Loucy (cell line): ENCODE measurements around the gene ZNF438.

Experiments
- H2AFZ ChIP-seq: fragments of 200-600 bp; sonication (generic); 2 replicates; pipeline ENCODE4 v1.6.0; 2016; ENCODE audit warnings: antibody characterized with exemption, mild to moderate bottlenecking, low read length, moderate library complexity
- H3F3A ChIP-seq: fragments of 200-600 bp; 2 replicates; pipeline ENCODE4 v1.6.0; 2016; ENCODE audit warnings: antibody characterized with exemption, low read depth, mild to moderate bottlenecking
- H3K27me3 ChIP-seq: fragments of 200-600 bp; sonication (generic); 2 replicates; pipeline ENCODE4 v1.6.1; 2014; ENCODE audit warnings: low read length, mild to moderate bottlenecking; ENCODE audit not compliant: insufficient read depth, poor library complexity, severe bottlenecking
- H3K36me3 ChIP-seq: fragments of 200-600 bp; sonication (generic); 2 replicates; pipeline ENCODE4 v1.6.1; 2016; ENCODE audit warnings: low read length; ENCODE audit not compliant: insufficient read depth
- H3K4me1 ChIP-seq: fragments of 200-600 bp; sonication (generic); 2 replicates; pipeline ENCODE4 v1.5.1; 2014; ENCODE audit warnings: low read length, mild to moderate bottlenecking; ENCODE audit not compliant: insufficient read depth, poor library complexity, severe bottlenecking
- H3K4me2 ChIP-seq: fragments of 200-600 bp; sonication (generic); 2 replicates; pipeline ENCODE4 v1.6.0; 2014; ENCODE audit warnings: antibody characterized with exemption, low read length, low read depth, mild to moderate bottlenecking; ENCODE audit not compliant: poor library complexity, severe bottlenecking
- H3K4me3 ChIP-seq: fragments of 200-600 bp; sonication (generic); 2 replicates; pipeline ENCODE4 v1.5.1; 2014; ENCODE audit warnings: low read length, mild to moderate bottlenecking, mixed read lengths; ENCODE audit not compliant: poor library complexity, severe bottlenecking
- H3K79me2 ChIP-seq: fragments of 200-600 bp; sonication (generic); 2 replicates; pipeline ENCODE4 v1.6.1; 2014; ENCODE audit warnings: low read length; ENCODE audit not compliant: insufficient read depth
- H3K9ac ChIP-seq: fragments of 200-600 bp; sonication (generic); 2 replicates; pipeline ENCODE4 v1.6.0; 2014; ENCODE audit warnings: mild to moderate bottlenecking, low read depth, low read length, moderate library complexity; ENCODE audit not compliant: poor library complexity, severe bottlenecking
- H3K9me2 ChIP-seq: fragments of 200-600 bp; sonication (generic); replicated peaks from 2 replicates; pipeline ENCODE4 v1.6.1; 2016; ENCODE audit warnings: low read depth, low read length, mixed read lengths
- H3K9me3 ChIP-seq: fragments of 200-600 bp; sonication (generic); 2 replicates; pipeline ENCODE4 v1.6.1; 2014; ENCODE audit warnings: mild to moderate bottlenecking, antibody characterized with exemption, low read length, low read depth; ENCODE audit not compliant: insufficient read depth
- H4K20me1 ChIP-seq: fragments of 200-600 bp; sonication (generic); 2 replicates; pipeline ENCODE4 v1.6.0; 2014; ENCODE audit warnings: antibody characterized with exemption, low read length, mild to moderate bottlenecking; ENCODE audit not compliant: insufficient read depth, poor library complexity, severe bottlenecking
- CTCF ChIP-seq: fragments of 200-600 bp; sonication (generic); conservative IDR thresholded peaks from 2 replicates; pipeline ENCODE4 v1.5.1; 2014; ENCODE audit warnings: mild to moderate bottlenecking, antibody characterized with exemption, low read length
- EZH2phosphoT487 ChIP-seq: fragments of 200-600 bp; IDR thresholded peaks from 2 replicates; pipeline ENCODE4 v1.6.1; 2018; ENCODE audit warnings: antibody characterized with exemption, mild to moderate bottlenecking, moderate library complexity, borderline replicate concordance

Gene ZNF438

DNA sequence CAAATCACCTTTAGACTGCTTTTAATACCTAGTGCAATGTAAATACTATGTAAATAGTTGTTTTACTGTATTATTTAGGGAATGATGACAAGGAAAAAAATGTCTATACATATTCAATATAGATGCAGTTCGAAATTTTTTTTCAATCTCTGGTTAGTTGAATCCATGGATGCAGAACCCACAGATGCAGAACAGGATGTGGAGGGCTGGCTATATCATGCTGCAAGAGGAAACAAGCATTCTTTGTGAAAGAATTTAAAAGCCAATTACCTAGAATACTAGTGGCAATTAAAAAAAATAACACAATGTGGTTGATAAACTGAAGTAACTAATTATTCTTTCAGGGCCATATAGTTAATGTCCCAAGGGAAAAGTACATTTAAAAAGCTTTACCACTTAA is 170.4 kb downstream of the ZNF438 start:
- Histone ChIP-seq H3K27me3 (no peaks in the 10 kb centered on the region), H2AFZ (no peak overlapping the region), H3K79me2 (no peaks in the 10 kb centered on the region), H3K4me1 (peaks cover 27% of the 10 kb centered on the region), H4K20me1 (no peaks in the 10 kb centered on the region), H3K9ac (no peak overlapping the region), H3K4me2 (peak overlapping the region; percentile 20), H3K9me3 (no peaks in the 10 kb centered on the region), H3K36me3 (no peaks in the 10 kb centered on the region), H3K9me2 (no peaks in the 10 kb centered on the region), H3K4me3 (no peak overlapping the region), H3F3A (no peaks in the 10 kb centered on the region)
- TF ChIP-seq CTCF (no peak), EZH2phosphoT487 (no peak)

DNA sequence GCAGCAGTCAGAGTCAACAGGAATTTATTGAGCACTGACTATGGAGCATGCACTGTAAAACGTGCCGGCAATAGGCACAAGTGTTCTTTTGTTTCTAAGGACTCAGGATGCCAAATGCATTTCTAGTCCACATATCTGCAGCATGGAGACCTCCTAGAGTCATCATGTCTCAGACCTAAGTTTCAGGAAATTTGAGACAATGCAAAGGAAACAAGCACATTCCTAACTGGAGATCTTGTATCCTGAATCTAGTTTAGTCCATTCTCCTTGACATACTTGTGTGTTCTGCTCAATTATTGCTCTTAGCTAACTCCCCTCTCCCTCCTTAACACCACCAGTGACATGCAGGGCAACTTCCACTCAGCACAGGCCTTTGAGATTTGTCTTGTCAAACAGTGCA is 173.2 kb downstream of the ZNF438 start:
- TF ChIP-seq CTCF = no peak
- no peak for TF ChIP-seq EZH2phosphoT487
- no peaks in the 10 kb centered on the region for H3F3A ChIP-seq
- H3K27me3 ChIP-seq = no peaks in the 10 kb centered on the region
- H3K4me3 ChIP-seq = no peak overlapping the region
- no peak overlapping the region for H3K9ac ChIP-seq
- no peaks in the 10 kb centered on the region for H3K36me3 ChIP-seq
- H3K9me3 ChIP-seq = no peaks in the 10 kb centered on the region
- no peaks in the 10 kb centered on the region for H4K20me1 ChIP-seq
- H3K9me2 ChIP-seq = no peaks in the 10 kb centered on the region
- H3K4me1 ChIP-seq = peaks cover 27% of the 10 kb centered on the region
- no peak overlapping the region for H3K4me2 ChIP-seq
- H3K79me2 ChIP-seq = no peaks in the 10 kb centered on the region
- H2AFZ ChIP-seq = no peak overlapping the region

GRCh38 chr10:30857803-30858202 is 173.9 kb downstream of the ZNF438 start:
- Histone ChIP-seq H3K4me3 (no peak overlapping the region), H3K9me3 (no peaks in the 10 kb centered on the region), H3K4me1 (peaks cover 26% of the 10 kb centered on the region), H3F3A (no peaks in the 10 kb centered on the region), H3K9ac (no peak overlapping the region), H2AFZ (no peak overlapping the region), H3K27me3 (no peaks in the 10 kb centered on the region), H3K9me2 (no peaks in the 10 kb centered on the region), H4K20me1 (no peaks in the 10 kb centered on the region), H3K36me3 (no peaks in the 10 kb centered on the region), H3K4me2 (no peak overlapping the region), H3K79me2 (no peaks in the 10 kb centered on the region)
- TF ChIP-seq CTCF = no peak
- no peak for TF ChIP-seq EZH2phosphoT487
